Astrocyte (in vitro differentiated cells and primary cell): ENCODE results near the gene SNX2.

Source experiments
- EZH2 ChIP-seq: IDR thresholded peaks from 2 replicates; pipeline ENCODE4 v1.6.1; 2012; ENCODE audit warnings: mild to moderate bottlenecking, low read length, inconsistent platforms; ENCODE audit not compliant: insufficient read depth
- TF ChIP-seq, protein P1 (sequence below): IDR thresholded peaks from 2 replicates; pipeline ENCODE4 v1.5.1; 2011; ENCODE audit warnings: low read depth, mild to moderate bottlenecking, inconsistent platforms, low read length, moderate library complexity; ENCODE audit not compliant: insufficient read depth

DNA sequence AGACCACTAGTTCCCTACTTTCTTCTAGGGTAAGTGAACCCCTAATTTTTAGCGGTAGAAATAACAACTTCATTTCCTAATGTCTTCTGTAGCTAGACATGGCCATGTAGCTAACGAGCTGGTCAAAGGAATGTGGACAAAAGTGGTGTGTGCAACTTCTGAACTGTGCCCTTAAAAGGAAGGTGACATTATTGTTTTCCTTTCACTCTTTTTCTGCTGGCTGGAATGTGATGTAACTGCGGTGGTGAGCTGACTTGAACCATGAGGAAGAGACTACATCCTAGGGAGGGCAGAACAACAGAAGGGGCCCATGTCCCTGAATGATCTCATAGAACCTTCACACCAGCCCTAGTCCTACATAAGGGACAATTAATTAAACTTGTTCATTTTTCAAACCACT, 1.3 kb upstream of the SNX2 start:
- no peak for TF ChIP-seq EZH2
- TF ChIP-seq, protein P1, sequence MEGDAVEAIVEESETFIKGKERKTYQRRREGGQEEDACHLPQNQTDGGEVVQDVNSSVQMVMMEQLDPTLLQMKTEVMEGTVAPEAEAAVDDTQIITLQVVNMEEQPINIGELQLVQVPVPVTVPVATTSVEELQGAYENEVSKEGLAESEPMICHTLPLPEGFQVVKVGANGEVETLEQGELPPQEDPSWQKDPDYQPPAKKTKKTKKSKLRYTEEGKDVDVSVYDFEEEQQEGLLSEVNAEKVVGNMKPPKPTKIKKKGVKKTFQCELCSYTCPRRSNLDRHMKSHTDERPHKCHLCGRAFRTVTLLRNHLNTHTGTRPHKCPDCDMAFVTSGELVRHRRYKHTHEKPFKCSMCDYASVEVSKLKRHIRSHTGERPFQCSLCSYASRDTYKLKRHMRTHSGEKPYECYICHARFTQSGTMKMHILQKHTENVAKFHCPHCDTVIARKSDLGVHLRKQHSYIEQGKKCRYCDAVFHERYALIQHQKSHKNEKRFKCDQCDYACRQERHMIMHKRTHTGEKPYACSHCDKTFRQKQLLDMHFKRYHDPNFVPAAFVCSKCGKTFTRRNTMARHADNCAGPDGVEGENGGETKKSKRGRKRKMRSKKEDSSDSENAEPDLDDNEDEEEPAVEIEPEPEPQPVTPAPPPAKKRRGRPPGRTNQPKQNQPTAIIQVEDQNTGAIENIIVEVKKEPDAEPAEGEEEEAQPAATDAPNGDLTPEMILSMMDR = no peak
